Measurements from ENCODE around the gene BCL2L11.
"Not testable (repeated sequence)": the region's sequence is repeated elsewhere in the genome, so short reads cannot be mapped to it uniquely, and the experiment has no call there.

The BCL2L11 gene

DNA sequence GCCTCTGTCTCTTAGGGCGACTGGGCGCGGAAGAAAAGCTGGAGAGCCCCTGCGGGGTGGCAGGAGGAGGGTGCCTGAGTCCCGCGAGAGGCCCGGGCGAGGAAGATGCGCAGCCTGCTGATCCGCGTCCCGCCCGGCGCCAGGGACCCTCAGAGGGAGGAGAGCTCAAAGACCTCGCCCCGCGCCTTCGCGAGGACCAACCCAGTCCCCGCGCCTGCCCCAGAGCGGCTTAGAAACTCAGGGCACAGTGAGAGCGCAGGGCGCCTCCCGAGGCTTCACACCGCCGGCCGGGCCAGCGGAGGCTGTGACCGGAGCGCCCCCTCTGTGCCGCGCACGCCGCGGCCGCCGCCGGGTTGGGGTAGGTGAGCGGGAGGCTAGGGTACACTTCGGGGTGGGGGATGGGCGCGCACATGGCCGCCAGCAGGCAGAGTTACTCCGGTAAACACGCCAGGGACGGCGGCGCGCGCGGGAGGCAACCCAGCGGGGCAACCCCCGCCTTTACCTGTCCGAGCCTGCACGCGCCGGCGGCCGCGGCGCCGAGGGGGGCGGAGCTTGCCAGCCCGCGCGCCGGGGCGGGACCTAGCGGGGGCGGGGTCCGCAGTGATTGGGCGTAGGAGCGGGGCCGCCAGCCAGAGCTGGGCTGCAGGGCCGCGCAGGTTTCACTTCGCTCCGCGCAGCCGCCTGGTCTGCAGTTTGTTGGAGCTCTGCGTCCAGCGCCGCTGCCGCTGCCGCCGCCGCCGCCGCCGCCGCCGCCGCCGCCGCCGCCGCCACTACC lies at the start of gene BCL2L11:
BCL2L11 (plus strand) TSS at position 662 of the 775 bp plus-strand sequence. CDS start 2,832 bp downstream, outside the sequence.
- peak; percentile 46 for DNase-seq

GRCh38 chr2:111071600-111072171 lies 49.0 kb upstream of the BCL2L11 start:
- no peak for DNase-seq

- DNase-seq = peak; percentile 5
Measured at GRCh38 chr2:111072220-111072871, 48.4 kb upstream of the BCL2L11 start.

DNA sequence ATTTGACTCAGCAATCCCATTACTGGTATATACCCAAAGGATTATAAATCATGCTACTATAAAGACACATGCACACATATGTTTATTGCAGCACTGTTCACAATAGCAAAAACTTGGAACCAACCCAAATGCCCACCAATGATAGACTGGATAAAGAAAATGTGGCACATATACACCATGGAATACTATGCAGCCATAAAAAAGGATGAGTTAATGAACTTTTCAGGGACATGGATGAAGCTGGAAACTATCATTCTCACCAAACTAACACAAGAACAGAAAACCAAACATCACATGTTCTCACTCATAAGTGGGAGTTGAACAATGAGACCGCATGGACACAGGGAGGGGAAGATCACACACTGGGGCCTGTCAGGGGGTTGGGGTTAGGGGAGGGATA lies 38.1 kb upstream of the BCL2L11 start:
- DNase-seq = not testable (repeated sequence)

DNA sequence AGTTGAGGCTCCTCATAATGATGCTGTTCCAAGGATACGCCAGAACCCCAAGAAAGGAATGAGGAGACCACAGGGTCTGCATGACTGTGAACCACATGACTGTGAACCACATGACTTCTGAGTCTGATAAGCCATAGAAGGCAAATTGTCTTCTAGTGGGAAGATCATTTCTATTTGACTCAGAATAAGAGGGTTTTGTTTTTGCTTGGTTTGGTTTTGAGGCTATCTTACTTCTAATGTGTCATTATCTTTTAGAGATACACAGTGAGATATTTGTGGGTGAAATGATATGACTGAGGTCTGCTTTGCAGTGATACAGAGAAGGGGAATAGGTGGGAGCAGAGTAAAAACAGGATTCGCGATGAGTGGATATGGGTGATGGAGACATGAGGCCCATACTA lies 28.9 kb upstream of the BCL2L11 start:
- no peak for DNase-seq

DNA sequence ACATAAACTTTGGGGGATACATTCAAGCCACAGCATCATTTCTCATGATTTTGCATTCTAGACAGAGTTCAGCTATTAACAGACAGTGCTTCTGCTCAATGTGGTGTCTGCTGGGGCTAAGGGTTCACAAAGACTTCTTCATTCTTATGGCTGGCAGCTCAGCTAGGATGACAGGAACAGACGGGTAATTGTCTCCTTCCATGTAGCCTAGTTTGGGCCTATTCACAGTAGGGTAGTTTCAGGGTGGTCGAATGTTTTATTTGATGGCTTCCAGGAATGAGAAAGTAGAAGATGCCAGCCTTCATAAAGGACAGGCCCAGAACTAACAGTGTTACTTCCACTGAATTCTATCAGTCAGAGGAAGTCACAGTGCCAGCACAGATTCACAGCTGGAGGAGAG lies 26.0 kb upstream of the BCL2L11 start:
- no peak for DNase-seq

GRCh38 chr2:111095434-111095833 lies 25.3 kb upstream of the BCL2L11 start:
- no peak for DNase-seq

DNA sequence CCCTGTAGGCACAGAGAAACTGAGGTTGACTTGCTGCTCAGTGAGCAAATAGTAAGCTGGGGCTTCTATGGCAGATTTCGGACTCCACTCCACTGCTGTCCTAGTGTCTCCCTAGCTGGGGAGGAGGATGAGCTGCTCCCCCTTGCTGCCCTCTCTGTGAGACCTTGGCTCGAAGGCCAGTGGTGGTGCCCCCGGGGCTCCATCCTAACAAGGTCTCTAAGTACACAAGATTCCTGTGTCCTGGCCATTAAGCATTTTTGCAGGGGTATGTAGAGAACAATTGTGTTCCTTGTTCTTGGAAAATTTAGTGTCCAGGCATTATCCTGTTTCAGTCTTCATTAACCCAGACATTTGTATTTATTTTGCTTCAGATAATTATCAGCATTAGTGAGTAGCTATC lies 21.3 kb upstream of the BCL2L11 start:
- no peak for DNase-seq

DNA sequence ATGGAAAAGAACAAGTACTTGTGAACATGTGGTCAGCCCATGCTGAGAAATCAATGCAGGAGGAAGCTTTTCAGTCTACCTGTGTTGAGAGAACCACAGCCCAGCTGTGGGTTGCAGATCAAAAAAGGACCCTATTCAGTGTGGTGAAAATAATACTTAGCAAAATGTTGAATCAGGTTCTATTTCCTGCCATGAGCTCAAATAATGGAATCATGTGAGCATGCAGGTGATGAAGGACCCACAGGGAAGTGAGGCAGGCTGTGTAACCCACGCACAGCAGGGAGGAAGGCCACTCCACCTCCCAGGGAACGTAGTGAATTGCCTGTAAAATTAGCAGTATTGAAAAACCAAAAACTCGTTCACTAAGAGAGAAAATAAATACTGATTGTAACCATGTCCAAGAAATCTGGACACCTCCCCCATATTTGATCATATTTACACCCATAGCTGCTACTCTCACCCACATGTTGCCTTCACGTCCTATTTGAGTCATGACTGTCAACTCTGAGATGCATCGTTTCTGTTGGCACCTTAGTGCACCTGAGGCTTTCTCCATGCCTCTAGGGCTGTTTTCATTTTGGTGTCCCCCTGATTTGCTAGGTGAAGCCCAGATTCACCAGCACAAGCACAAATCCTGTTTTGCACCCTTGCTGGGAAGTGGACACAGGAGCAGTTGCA lies 20.5 kb upstream of the BCL2L11 start:
- DNase-seq = peak; percentile 1

DNA sequence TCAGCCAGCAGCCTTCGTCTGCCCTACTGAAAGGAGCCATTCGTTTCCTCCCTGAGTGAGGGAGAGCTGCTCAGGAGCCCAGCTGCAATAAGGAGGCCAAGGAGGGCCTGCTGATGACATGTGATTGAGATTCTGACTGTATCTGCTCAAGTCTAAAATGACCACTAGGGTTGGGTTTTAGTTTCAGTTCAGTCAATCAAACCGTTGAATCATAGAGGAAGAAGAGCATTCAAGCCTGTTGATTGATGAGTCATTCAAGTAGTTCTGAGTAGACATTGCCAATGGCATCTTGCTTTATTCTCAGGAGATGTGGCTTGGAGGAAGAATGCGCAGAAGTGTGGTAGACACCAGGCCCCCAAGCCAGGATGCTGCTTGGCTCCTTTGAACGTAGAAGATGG lies 19.9 kb upstream of the BCL2L11 start:
- no peak for DNase-seq

DNA sequence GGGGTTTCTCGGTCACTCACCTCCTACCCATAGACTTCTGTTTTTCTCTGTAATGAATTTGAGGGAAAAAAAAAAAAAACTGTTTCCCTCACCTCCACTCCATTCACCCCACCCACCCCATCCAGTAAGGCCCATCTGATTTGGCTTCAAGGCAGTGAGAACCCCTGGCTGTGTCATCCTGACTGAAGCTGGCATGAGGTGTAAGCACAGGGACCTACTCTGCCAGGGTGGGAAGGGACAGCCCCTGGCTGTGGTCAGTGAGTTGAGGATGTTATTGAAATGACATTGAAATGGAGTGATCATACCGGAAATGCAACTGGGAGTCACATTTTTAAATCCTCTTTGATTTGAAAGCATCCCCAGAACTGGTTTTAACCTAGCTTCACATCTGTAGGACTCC lies 19.1 kb upstream of the BCL2L11 start:
- no peak for DNase-seq

DNA sequence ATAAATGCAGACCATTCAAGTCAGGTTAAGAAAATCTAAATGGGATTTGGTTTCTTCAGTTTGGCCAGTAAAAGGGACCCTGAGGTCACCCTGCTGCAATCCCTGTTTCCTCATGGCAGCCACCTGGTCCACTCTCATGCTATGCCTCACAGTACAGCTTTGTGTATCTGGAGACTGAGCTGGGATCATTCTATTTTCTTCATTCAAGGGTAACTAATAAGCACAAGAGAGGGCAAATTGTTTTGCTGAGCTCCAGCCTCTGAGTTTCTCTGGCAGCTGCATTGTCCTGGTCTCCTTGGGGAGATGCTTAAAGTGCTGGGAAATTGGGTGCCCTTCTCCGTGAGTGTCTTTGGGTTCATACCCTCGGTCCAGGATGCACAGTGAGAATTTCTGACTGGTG lies 18.5 kb upstream of the BCL2L11 start:
- DNase-seq = no peak

- DNase-seq = no peak
Measured at GRCh38 chr2:111105926-111106325, 14.8 kb upstream of the BCL2L11 start.

- DNase-seq = no peak
Measured at GRCh38 chr2:111106706-111107105, 14.0 kb upstream of the BCL2L11 start.

- no peak for DNase-seq
Measured at GRCh38 chr2:111108745-111109271, 11.9 kb upstream of the BCL2L11 start.

- no peak for DNase-seq
Measured at GRCh38 chr2:111111101-111111755, 9.5 kb upstream of the BCL2L11 start.

DNA sequence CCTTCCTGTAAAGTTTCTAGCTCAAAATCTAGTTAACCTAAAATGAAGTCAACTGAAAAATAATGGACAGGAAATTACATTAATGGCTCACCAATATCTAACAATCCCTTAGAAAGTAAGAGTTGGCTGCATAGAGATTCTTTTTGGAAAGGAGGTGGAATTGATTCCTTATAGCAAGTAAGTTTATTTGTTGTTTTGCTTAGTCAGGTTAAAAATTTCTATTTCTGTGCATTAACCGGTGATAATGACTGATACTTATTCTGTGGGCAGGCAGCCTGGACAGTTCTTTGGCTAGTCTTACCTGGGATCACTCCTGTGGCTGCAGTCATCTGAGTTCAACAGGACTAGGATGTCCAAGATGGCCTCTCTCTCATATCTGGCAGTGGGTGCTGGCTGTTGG lies 6.9 kb upstream of the BCL2L11 start:
- DNase-seq = no peak

GRCh38 chr2:111116011-111116746 lies 4.5 kb upstream of the BCL2L11 start:
- DNase-seq = no peak

DNA sequence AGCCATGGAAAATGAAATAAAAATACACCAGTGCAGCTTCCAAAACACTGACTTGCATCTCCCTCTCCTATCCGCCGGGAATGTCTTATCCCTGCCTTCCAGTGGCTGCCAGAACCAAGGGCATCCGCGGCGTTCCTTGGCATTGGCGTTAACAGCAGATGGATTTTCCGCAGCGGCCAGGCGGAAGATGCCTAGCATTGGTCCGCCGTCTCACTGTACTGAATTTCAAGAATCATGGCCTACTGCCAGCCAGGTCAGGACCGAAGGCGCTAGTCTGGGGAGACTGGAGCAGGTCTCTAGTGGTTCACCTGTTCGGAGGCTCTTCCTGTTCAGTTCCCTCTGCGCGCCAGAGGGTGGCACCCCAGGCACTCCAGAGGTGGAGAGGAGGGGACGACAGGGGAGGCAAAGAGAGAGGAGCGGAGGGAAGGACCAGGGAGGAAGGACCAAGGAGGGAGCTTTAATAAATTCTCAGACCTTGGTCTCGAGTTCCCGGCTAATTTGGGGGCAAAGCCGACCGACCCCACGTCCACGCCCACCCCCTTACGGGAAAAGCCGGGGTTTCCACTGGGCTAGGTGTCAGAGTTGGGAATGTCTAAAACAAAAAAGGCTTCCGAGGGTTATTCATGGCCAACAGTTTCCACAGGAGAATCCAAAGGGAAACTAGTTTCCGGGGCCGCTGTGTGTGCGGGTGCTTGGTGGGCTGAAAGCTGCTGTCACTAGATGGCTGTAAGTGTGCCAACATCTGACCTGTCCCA lies 3.7 kb upstream of the BCL2L11 start:
- DNase-seq = peak; percentile 85

- DNase-seq = no peak
Measured at GRCh38 chr2:111117598-111118480, 2.9 kb upstream of the BCL2L11 start.
